Neural cell (in vitro differentiated cells): ENCODE measurements around the gene SEPHS1.

ENCODE experiments used
- CTCF ChIP-seq: fragments of 450-650 bp; IDR thresholded peaks from 2 replicates; pipeline ENCODE4 v1.5.1; 2014; ENCODE audit warnings: antibody characterized with exemption, mild to moderate bottlenecking, moderate library complexity; ENCODE audit not compliant: poor library complexity, severe bottlenecking
- EP300 ChIP-seq: fragments of 450-650 bp; conservative IDR thresholded peaks from 2 replicates; pipeline ENCODE4 v1.6.1; 2014; ENCODE audit warnings: antibody characterized with exemption, mild to moderate bottlenecking, moderate library complexity; ENCODE audit not compliant: poor library complexity, severe bottlenecking
- EZH2 ChIP-seq: fragments of 200-600, 300-800 bp; shearing (Covaris generic), sonication (generic); IDR thresholded peaks from 2 replicates; pipeline ENCODE4 v1.6.1; 2014; ENCODE audit warnings: antibody characterized with exemption, low read length, borderline replicate concordance, mild to moderate bottlenecking; ENCODE audit not compliant: insufficient read depth, poor library complexity, severe bottlenecking
- POLR2AphosphoS5 ChIP-seq: IDR thresholded peaks from 2 replicates; pipeline ENCODE4 v1.6.1; 2012
- RAD21 ChIP-seq: fragments of 450-650 bp; conservative IDR thresholded peaks from 2 replicates; pipeline ENCODE4 v1.6.1; 2014; ENCODE audit warnings: antibody characterized with exemption, mild to moderate bottlenecking, moderate library complexity
- REST ChIP-seq: IDR thresholded peaks from 2 replicates; pipeline ENCODE4 v1.6.1; 2012; ENCODE audit warnings: borderline replicate concordance

- no peak for TF ChIP-seq CTCF
- TF ChIP-seq EP300, result no peak
- no peak for TF ChIP-seq RAD21
- TF ChIP-seq REST, result no peak
- no peak for TF ChIP-seq EZH2
- TF ChIP-seq POLR2AphosphoS5, result no peak
These were observed 18.8 kb upstream of the SEPHS1 start for GRCh38 chr10:13366891-13367290.
